Stromal cell of bone marrow (primary cell): ENCODE results near the gene COL4A4.
A peak's percentile ranks its signal among the peaks of the same experiment; 100 is the strongest.
"Not testable (repeated sequence)": the region's sequence is repeated elsewhere in the genome, so short reads cannot be mapped to it uniquely, and the experiment has no call there.

Experiments
- DNase-seq: peaks from one replicate; pipeline ENCODE4 v3.0.0-alpha.2; 2012; ENCODE audit warnings: low read depth

The COL4A4 gene

GRCh38 chr2:227163998-227164762 is at the start of gene COL4A4, which contains the start of gene COL4A3:
Gene COL4A4 (minus strand): TSS chr2:227164205. CDS start chr2:227147483, 16,722 bp downstream.
Gene COL4A3 (plus strand): TSS chr2:227164624. CDS start chr2:227164727, 103 bp downstream.
- DNase-seq: no peak

DNA sequence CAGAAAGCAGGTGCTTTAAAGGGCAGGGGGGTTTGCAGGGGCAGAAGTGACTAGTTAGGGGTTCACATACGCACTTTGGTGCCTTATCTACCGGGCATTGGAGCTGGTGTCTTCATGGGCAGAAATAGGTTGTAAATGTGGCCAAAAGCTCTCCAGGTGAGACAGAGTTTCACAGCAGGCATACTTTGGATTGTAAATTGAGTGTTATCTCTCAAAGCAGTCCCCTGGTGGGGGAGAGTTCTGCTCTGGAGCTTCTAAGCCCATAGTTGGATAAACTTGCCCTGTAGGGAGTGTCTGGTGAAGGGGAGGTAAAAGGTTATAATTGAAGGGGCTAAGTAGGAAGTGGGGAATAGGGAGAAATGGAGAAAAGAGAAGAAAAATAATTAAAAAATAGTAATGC is 43.6 kb upstream of the COL4A4 start:
- no peak for DNase-seq

DNA sequence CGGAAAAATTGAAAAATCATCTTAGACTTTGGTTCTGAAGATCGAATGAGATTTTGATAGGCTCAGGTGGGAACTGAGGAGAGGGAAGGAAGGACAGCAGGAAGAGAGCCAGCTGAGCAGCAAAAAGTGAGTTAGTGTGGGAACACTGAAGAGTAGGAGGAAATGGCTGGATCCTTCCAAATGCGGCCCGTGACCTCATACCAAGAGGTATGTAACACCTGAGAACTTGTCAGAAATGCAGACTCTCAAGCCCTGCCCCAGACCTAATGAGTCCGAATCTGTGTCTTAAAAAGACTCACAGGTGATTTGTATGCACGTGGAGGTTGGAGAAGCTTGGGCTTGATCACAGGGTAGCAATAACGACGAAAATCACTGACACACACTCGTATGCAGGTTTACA is 42.4 kb upstream of the COL4A4 start:
- no peak for DNase-seq

- no peak for DNase-seq
These were observed 41.7 kb upstream of the COL4A4 start for GRCh38 chr2:227205701-227206100.

DNA sequence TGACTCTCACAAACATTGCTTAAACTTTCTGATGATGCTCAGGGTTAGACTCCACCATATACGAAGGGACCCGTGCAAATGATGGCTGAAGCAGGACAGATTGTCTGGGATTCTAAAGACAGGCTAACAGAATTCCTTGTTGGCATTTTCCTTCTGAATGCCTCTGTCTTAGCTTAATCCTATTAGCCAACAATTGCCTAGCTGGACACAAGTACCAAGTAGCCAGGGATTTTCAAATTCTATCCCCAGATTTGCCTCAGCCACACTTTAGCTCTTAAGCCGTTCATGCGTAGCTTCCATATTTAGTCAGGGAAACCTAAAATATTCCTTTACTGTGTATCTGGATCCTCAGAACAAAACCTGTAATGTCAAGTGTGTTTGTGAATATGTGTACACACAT is 40.4 kb upstream of the COL4A4 start:
- DNase-seq: no peak

DNA sequence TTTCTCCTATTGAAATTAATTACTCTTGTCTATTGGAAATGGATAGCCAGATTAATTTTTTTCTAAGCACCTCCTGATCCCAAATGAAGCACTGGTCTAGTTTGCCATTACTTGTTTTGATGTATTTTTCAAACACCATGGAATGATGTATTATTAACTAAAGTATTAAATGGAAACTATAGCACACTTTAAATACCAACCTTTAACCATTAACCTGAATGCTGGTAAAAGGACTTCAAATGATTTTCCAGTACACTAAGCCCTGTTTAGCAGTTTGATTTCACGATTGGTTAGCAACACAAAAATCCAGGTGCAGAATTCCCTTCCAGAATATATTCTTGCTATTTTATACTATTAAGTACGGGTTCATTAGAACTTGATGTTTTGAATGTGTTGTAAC is 37.8 kb upstream of the COL4A4 start:
- no peak for DNase-seq

- no peak for DNase-seq
These were observed 34.9 kb upstream of the COL4A4 start for GRCh38 chr2:227198866-227199265.

DNA sequence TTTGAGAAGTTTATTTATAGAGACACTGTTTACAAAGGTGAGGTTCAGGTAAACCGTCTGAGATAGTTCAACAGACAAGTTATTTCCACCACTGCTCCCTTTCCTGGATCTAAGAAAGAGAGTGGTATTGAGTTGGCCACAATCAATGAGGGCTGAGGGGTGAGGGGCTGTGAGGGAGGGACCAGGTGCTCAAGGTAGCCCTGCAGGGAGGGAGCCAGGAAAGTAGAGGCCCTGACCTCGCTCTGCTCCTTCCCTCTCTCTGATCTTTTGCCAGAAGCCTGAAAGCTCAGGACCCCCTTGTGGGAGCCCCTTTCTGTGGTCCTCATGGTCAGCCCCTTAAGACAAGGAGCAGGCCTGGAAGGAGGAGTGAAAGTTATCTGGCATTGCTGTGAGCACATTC is 30.2 kb upstream of the COL4A4 start:
- DNase-seq: no peak

DNA sequence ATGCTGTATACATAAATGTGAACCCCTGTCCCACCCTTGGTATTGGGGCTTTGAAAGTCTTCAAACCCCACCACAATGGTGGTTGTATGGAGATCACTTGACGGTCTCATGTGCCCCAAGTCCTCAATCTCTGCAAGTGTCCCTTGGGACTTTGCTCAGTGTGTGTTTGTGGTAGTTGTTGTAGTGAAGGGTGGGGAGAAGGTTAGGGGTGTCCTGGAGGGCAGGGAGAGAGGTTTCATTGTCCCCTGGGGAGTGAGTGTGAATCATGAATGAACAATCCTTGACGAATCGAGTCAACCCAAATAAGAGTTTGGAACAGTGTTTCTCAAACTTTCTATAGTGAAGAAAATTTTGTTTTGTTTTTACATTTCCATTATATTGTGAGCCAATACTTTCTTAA is 28.5 kb upstream of the COL4A4 start:
- DNase-seq: no peak

DNA sequence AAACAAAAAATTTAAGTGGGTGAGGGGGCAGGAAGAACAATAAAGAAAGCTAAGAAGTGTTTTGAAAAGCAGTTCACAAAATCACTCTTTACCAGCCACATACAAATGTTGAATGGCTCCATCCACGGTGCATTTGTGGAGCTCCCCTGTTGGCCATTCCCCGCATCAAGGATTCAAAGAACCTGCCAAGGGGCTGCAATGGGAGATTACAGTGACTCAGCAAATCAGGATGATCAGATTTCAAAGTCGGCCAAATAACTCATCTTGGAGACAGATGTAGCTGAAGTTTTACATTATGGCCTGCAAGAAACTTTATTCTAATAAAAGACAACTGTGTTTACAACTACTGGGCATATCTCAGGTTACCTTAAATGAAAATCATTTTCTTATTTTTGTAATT is 27.4 kb upstream of the COL4A4 start:
- no peak for DNase-seq

DNA sequence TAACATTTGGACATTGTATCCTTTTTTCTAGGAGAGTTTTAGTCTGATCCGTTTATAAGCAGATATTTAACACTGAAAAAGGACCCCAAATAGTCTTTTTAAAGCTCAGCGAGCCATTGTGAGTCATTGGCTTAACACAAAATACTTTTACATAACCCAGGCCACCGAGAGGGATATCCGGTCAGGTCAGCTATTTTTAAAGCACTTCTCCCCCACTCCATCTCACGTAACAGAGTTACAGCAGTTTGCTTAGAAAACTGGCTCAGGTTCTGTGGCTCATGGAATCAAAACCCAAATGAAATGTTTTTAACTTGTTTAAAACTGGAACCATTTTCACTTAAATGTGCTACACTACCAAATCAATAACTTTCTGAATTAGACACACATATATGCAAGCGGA is 24.3 kb upstream of the COL4A4 start:
- peak; percentile 38 for DNase-seq

DNA sequence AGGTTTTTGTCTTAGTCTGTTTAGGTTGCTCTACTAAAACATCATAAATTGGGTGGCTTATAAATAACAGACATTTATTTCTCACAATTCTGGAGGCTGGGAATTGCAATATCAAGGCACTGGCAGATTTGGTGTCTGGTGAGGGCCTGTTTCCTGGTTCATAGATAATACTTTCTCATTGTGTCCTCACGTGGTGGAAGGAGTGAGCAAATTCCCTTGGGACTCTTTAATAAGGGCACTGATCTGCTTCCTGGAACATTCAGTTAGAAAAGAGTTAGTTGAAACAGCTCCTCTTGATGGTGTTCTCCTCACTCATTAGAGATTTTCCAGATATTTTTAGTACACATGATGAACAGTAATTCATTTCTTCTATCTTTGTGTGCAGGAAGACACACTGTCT is 22.7 kb upstream of the COL4A4 start:
- no peak for DNase-seq

GRCh38 chr2:227185615-227186232 is 21.7 kb upstream of the COL4A4 start:
- DNase-seq: no peak

- DNase-seq: no peak
These were observed 19.8 kb upstream of the COL4A4 start for GRCh38 chr2:227183657-227184367.

GRCh38 chr2:227182765-227183164 is 18.8 kb upstream of the COL4A4 start:
- no peak for DNase-seq

DNA sequence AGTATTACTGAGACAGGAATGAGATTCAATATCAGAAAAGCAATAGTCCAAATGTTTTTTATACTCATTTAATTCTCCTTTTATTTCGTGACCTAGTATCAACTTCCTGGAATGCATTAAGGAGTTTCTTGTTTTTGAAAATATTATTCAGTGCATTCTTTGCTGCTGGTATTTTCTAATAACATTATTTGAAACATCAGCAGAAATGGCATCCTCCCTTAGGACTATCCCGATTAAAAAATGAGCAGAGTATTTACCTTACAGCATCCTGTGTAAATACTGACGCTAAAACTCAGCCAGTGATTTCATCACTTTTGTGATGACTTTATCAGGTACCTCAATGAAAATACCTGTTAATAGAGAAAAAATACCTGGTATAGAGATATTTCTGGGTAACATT is 16.8 kb upstream of the COL4A4 start:
- DNase-seq: no peak

DNA sequence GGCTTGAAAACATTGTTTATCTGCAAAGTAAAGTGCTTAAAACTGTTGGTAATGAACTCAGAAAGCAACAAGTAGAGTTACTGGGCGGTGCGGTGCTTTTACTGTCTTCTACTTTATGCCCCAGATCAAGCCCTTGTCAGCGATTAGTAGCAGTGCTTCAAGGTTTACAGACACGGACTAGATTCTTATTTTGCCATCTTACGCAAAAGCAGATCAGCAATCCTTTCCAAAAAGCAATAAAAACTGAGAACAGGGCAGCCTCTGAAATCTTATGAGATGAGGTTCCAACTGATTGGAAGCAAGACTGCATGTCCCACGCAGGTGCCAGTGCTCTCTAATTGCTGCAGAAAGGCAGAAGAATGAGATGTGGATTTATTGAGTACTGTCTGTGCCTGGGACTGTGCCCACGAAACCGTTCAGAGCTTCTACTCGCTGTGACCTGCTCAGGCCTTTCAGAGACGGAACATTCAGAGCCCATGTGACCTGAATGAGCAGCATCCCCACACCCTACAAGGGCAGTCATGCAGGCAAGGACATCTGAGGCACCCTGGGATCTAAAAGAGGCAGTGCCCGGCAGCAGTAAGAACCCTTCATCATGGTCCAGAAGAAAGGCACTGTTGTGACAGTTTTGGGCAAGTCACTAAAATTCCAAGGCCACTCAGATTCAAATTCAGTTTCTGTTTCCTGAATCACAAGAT is 16.1 kb upstream of the COL4A4 start:
- DNase-seq: no peak

DNA sequence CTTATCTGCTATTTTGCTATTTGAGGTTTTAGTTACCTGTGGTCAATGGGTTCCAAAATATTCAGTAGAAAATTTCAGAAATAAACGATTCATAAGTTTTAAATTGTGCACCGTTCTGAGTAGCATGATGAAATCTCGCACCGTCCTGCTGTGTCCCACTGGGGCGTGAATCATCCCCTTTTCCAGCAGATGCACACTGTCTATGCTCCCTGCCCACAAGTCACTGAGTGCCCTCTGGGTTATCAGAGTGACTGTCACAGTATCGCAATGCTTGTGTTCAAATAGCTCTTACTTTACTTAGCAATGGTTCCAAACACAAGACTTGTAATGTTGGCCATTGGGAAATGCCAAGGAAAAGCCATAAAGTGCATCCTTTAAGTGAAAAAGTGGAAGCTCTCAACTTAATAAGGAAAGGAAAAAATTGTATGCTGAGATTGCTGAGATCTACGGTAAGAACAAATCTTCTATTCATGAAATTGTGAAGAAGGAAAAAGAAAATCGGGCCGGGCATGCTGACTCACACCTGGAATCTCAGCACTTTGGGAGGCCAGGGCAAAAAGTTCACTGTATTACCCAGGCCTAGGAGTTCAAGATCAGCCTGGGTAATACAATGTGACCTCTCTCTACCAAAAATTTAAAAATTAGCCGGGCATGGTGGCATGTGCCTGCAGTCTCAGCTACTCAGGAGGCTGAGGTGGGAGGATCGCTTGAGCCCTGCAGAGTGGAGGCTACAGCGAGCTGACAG is 13.8 kb upstream of the COL4A4 start:
- no peak for DNase-seq

GRCh38 chr2:227171779-227172178 is 7.8 kb upstream of the COL4A4 start:
- not testable (repeated sequence) for DNase-seq

- DNase-seq: no peak
These were observed 822 bp upstream of the COL4A4 start for GRCh38 chr2:227164763-227165291.

DNA sequence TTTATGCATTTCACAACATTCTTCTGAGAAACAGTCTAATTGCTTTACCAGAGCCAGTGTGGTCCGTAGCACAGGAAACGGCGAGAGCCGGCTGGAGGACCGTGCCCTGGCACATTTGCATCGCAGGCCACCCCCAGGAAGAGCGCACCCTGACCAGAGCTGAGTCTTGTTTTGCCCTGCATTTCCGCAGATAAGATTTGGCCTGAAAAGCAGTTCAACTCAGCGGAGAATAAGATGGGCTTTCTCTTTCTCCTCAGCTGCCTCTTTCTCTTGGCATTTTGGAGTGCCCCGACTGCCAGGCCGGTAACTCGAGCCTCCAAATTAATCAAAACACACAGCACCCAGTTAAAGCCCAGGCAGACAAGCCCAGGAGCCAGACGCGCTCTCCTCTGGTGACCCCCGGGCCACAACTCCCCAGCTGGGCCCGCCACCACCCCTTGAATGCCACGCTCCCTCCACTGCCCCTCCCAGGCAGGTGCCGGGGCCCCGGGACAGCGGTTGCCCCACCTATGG is 464 bp downstream of the COL4A4 start:
- DNase-seq: no peak
